ENCODE measurements around the gene CRYBA2. TPM values are rescaled to one million over a fixed set of nuclear protein-coding genes. Genes with fewer than 3 reads are reported as not detected.

Gene CRYBA2
- total and polyA plus RNA-seq, 9 of the 15 experiments (the other 6 are each of a cell fraction or from before 2014, with no cell fraction given) = 0.11 to 1.8 (median 0.62) TPM; not detected in 5

- no TSS peak for BruUV-seq (replicated peaks)
- Histone ChIP-seq H2AFZ (ENCODE audit: low read depth, low read length) (no peak overlapping the region), H4K20me1 (replicated peaks; ENCODE audit: control insufficient read depth, insufficient read depth, low read length) (no peaks in the 10 kb centered on the region), H3K4me2 (ENCODE audit: insufficient read depth, low read length) (no peak overlapping the region), H3K79me2 (ENCODE audit: control insufficient read depth, insufficient read depth, low read length) (no peaks in the 10 kb centered on the region), H3K36me3 (ENCODE audit: control insufficient read depth, insufficient read depth, low read length) (no peaks in the 10 kb centered on the region), H3K4me3 (no peak overlapping the region), H3K27ac (ENCODE audit: extremely low read depth, low read depth, low read length) (no peak overlapping the region), H3K9me3 (replicated peaks; ENCODE audit: control insufficient read depth, insufficient read depth, low read depth, low read length) (no peaks in the 10 kb centered on the region), H3K9me1 (ENCODE audit: control insufficient read depth, insufficient read depth, low read length) (no peaks in the 10 kb centered on the region), H3K9ac (ENCODE audit: insufficient read depth in 1 of 2, low read depth in 2 of 2, low read length in 2 of 2) (no peak overlapping the region), H3K4me1 (replicated peaks in 1 of 2; ENCODE audit: control insufficient read depth in 2 of 2, insufficient read depth in 2 of 2, low read length in 2 of 2) (peaks cover 5 to 20% of the 10 kb centered on the region in 2 experiments; a peak in 2 of 5 replicates), H3K27me3 (ENCODE audit: control insufficient read depth in 2 of 2, insufficient read depth in 2 of 2, low read length in 2 of 2) (peaks cover 0 to 44% of the 10 kb centered on the region in 2 experiments; a peak in 3 of 5 replicates)
- in situ Hi-C loops (cut with MboI) = no loop called here
- intact Hi-C loops (cut with micrococcal nuclease) = loop anchor here (5.0 kb wide), 1 partner anchor 67 kb away; no protein-coding TSS in a partner anchor
- POLR2A ChIA-PET = interaction anchor here (0.6 kb wide), 2 partner anchors 80 to 757 kb away, joined by 3 read pairs; no protein-coding TSS in a partner anchor
- CTCF ChIA-PET (ENCODE audit: low intra/inter-chr PET ratio) = no interaction called here
- ATAC-seq (no peak), DNase-seq (ENCODE audit: extremely low read depth in 1 of 4, low spot score in 3 of 4) (no peak), FAIRE-seq (no peak)
- TF ChIP-seq, protein P1, sequence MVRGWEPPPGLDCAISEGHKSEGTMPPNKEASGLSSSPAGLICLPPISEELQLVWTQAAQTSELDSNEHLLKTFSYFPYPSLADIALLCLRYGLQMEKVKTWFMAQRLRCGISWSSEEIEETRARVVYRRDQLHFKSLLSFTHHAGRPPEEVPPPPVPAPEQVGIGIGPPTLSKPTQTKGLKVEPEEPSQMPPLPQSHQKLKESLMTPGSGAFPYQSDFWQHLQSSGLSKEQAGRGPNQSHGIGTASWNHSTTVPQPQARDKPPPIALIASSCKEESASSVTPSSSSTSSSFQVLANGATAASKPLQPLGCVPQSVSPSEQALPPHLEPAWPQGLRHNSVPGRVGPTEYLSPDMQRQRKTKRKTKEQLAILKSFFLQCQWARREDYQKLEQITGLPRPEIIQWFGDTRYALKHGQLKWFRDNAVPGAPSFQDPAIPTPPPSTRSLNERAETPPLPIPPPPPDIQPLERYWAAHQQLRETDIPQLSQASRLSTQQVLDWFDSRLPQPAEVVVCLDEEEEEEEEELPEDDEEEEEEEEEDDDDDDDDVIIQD (CRISPR knock-in tag; IDR thresholded peaks at IDR 0.05) = no peak
- no peak for TF ChIP-seq ZFP91 (CRISPR knock-in tag; IDR thresholded peaks at IDR 0.05)
- TF ChIP-seq GTF2F1 (IDR thresholded peaks at IDR 0.05; ENCODE audit: low read depth, low read length) = no peak
- TF ChIP-seq POLR3A (IDR thresholded peaks at IDR 0.05; ENCODE audit: borderline replicate concordance, extremely low read depth, insufficient read depth, insufficient read length) = no peak
- TF ChIP-seq TAL1 (IDR thresholded peaks at IDR 0.05) = no peak
- no peak for TF ChIP-seq ZBTB2 (IDR thresholded peaks at IDR 0.05)
- TF ChIP-seq, protein P2, sequence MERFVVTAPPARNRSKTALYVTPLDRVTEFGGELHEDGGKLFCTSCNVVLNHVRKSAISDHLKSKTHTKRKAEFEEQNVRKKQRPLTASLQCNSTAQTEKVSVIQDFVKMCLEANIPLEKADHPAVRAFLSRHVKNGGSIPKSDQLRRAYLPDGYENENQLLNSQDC (CRISPR knock-in tag; IDR thresholded peaks at IDR 0.05) = no peak
- no peak for TF ChIP-seq CBX8 (IDR thresholded peaks at IDR 0.05; ENCODE audit: borderline replicate concordance, extremely low read depth, low read depth, low read length, poor library complexity, severe bottlenecking)
- 0% methylated on average over 5 of the region's 6 CpGs for WGBS (ENCODE audit: insufficient coverage, low coverage, missing lambda C conversion rate)
These were observed 2.6 kb downstream of the CRYBA2 start for GRCh38 chr2:218990612-218991011.

Data from K562 (cell line).